HG03108 (cell line): Measurements from ENCODE around the gene CELF4.

Source experiments
- ATAC-seq: cut with Tn5 transposase; IDR thresholded peaks from one replicate; pipeline ENCODE4 v1.9.1; 2021; ENCODE audit warnings: moderate library complexity; ENCODE audit not compliant: unreplicated experiment

The CELF4 gene

DNA sequence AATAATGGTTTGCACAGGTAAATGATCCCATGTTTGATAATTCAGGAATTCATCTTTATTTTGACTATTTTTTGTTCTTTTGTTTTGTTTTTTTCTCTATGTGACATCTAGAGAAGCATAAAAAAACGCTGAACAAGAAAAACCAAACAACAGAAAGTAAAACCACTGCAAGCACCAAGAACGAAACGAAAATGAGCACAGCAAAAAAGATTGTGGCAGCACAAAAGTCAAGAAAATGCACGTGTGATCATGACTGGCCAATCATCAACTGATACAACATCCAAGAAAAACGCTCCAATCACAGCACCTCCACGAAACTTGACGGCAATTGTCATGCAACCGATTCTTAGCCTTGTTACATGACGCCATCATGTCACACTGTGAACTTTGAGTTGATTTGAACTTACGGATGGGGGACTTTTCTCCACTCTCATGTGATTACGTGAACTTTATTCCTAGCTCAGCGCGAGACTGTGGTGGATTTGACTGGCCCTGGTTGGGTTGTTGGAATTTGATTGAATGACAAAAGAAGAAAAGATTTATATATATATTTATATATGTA, 318.7 kb downstream of the CELF4 start:
- no peak for ATAC-seq

DNA sequence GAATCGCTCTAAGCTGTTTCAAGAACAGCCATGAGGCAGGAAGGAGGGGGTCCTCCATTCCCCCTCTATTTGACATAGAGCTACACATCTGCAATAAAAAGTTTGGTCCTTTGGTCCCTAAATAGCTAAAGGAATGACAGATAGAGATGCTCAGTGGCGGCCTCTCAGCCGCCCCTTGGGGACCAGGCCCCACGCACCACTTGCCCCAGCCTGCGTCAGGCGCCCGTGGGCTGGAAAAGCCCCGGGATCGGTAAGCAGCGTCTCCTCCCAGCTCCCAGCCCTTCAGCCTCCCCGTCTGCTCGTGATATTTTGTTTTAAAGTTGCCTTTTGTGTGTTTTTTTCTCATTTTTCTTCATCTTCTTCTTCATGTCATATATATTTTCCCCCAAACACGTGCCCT, 321.0 kb downstream of the CELF4 start:
- no peak for ATAC-seq

DNA sequence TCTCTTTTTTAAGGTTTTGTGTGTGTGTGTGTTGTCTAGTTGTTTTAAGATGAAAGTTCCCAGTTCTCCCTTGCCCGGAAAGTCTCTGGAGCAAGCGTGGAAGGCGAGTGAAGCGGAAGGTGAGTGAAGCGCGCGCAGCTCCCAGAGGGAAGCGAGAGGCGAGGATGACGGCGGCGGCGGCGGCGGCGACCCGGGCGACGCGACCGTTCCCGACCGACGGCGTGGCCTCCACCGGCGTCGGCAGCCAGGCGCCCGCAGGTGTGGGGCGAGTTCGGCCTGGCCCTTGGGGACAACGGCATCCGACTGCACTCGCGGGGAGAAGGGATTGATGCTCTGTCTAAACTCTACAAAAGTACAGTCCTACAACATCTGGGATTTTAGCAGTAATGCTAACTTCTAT, 321.9 kb downstream of the CELF4 start:
- ATAC-seq = no peak

DNA sequence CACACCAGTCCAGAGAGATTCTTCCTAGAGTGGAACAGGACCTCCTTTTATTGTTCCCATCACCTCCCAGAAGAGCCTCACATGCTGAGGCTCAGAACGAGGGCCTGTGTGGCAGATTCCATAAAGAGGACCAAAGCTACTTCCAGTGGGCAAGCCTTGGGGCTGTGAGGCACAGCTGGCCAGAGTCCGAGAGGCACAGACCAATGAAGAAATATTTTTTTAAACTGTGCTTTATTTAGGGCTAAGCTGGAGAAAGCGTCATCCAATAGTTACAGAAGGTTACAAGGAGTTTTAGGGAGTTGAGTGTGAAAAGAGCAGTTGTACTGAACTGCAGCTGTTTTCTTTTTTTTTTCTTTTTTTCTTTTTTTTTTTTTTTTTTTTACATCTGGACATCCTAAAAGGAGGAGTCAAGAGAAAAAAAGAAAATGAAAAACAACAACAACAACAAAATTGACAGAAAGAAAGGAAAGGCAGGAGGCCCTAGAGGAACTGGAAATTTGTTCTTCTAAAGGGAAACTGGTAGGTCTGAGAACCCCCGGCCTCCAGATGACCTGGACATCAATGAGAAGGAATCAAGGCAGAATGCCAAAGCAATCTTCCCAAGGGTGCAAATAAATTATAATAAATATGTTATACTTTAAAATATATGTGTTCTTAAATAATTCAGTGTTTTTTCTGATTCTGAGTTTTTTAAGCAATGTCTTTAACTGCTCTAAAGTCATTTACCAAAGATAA, 322.6 kb downstream of the CELF4 start:
- ATAC-seq = no peak

DNA sequence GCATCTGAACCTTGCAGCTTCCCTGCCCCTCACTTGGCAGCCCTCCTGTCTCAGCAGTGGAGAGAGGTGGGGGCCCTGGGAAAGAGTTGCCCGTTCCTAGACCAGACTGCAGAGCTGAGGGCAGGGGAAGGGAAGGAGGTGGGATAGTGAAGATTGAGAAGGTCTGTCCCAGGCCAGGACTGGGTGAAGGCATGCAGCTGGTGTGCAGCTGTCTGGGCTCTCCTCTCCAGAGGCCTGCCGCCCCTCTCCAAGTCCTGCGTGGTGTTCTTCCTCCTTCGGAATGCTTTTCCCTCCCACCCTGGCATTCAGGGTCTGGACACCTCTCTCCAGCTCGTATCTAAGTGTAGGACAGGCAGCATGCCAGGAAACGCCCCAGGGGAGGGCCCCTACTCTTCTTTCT, 323.5 kb downstream of the CELF4 start:
- no peak for ATAC-seq

DNA sequence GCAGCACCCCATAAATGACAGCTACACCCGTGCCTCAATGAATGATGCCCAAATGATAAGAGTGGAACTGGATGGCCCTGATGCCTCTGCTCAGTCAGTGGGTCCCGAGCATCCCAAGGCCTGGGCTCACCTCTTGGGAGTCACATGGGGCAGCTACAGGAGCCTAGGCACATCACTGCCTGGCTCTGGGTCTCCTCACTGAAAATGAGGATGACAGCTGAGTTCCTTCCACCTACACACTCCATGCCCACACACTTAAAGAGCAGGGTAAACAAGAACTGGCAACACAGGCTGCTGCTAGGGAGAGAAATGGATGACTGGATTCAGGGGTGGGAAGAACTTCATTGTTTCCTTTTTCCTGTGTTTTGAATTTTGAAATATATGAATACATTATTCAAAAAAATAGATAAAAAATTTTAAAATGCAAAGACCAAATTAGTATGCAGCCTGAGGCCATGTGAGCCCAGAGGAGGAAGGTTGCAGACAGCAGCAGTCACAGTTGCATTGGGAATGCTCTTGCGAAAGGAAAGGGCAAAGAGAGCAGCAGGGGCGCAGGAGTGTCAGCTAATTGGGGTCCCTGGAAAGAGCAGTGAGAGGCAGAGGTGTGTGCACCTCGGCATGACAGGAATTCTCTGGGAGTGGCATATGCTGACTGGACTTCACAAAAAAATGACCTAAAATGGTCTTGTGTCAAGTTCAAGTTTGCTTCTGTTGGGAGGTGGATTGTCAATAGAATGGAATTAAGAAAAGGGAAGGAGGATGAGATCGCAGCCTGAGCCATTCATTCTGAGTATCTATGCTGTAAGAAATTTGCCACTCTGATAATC, 327.1 kb downstream of the CELF4 start:
- ATAC-seq = no peak

DNA sequence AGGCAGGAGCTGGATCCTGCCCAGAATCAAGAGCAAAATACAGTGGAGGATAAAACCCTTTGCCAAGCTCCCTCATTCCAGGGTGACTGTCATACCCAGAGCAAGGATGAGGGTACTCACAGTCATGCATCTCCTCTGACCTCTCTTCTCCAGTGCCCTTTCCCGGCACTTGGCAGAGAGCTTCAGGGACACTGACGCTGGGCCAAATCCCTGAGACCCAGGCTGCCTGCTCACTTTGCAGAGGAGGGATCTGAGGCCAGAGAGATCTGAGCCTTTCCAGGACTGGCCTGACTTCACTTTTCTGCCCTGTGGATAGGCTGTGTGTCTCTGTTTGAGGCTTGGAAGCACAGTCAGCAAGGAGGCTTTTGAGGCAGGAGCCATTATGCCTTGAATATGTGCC, 330.0 kb downstream of the CELF4 start:
- ATAC-seq = no peak

DNA sequence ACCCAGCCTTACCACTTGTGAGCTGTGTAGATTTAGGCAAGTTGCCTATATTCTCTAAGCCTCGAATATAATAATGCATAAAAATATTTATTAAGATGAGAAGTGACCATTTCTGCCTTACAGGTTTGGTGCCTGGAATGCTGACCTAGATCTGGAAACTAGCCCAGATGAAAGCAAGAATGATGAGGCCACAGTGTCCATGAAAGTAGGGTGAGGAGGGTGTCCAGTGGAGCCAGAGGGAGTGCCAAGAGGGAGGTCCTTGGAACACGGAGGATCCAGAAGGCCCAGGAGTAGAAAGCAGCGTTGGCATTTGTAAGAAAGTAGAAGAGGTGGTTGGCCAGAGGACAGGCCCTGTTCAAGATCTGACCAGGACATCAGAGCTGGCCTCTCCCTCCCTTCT, 334.3 kb downstream of the CELF4 start:
- no peak for ATAC-seq

DNA sequence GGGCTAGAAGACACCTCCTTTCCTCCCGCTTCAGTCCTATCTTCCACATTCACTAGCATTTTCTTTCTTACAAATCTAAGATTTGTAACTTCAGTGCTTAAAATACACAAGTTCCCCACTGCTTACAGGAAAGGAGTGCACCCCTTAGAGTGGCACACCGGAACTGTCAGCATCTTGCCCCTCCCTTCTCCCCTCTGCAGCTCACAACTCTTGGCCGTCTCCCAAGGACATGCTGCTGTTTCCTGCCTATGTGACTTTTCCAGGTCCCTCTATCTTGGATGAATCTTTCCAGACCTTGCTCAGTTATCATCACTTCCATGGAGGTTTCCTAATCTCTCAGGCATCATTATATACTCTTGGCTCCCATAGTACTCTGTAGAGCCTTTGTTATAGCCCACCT, 334.8 kb downstream of the CELF4 start:
- ATAC-seq = no peak

DNA sequence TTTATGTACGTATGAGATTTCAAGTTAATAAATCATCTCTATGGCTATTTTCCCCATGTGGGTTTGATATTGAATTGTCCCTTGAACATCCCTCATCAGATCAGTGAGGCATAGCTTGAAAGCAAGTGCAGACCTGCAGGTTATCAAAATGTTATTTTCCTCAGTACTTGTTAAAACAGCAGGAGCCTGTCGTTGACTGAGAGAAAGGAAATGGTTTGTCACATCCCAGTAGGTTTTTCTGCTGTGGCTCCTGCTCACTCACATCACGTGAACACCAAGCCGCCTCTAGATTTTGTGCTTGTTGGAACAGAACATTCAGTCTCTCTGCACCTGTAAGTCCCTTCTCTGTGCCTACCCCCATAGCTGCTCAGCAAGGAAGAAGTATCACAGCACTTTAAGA, 340.3 kb downstream of the CELF4 start:
- no peak for ATAC-seq

DNA sequence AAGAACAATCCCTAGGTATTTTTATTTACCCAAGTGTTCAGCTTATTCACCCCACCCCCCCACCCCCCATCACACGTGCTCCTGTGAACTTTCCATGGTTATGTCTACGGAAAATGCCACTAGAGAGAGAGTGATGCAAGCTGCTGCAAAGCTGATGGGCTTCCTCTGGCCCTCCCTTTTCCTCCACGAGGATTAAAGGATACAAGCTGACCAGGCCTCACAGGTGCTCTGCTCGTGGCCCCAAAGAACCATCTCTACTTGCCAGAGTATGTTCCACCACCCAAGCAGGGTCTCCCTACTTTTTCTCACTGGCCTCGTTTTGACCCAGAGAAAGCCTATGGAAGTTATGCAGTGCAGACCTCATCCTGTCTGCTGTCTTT, 342.6 kb downstream of the CELF4 start:
- ATAC-seq = no peak

DNA sequence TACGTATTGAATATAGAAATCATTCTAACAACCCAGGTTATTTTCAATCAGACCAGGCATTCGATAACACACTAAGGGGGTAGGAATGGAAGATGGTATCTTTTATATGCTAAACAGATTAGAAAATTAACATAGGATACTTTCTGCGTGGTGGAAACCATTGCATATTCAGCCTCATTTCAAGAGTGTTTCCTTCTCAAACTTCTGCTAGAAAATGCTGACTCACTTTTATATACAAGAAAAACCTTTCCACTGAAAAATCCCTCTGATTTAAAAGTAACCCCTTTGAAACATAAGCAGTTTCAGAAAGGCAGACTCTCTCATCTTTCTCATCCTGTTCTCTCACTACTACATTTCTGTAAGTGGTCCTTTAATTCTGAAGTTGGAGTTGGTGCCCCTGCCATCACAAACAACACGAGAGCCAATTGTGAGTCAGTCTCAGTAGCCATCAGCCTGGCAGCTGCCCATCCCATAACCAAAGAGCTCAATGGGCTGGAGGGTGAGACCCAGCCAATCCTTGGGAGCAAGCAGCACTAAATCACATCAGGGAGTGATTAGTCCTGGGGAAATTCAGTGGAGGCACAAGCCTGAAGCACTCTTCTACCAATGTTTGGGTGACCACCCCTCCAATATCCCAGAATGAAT, 343.1 kb downstream of the CELF4 start:
- ATAC-seq = no peak

DNA sequence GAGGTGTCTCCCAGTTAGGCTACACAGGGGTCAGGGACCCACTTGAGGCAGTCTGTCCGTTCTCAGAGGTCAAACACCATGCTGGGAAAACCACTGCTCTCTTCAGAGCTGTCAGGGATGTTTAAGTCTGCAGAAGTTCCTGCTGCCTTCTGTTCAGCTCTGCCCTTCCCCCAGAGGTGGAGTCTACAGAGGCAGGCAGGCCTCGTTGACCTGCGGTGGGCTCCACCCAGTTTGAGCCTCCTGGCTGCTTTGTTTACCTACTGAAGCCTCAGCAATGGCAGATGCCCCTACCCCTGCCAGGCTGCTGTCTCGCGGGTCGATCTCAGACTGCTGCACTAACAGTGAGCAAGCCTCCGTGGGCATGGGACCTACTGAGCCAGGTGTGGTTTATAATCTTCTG, 346.3 kb downstream of the CELF4 start:
- ATAC-seq = no peak

DNA sequence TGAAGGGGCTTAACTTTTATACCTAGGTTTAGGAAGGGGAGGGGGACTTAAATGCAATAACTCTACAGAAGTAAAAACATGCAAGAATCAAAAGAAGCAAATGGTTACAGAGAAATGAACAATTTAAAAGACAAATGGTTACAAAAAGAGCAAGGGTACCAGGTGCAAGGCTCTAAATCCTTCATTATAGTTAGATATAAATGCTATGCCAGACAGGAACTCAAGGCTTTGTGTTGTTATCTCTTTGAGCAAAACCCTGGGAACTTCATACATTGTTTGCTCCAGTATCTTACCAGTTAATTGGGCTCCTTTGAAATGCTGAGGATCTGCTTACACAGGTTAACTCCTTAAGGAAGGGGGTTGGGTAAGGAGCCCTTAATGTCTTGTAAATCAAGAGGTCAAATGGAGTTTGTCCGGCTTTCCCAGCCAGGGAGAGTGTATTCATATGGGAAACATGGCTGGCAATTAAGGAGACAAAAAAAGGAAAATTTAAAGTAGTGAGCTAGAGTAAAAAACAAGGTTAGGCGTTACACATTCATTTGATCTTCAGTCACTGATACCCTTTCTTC, 347.5 kb downstream of the CELF4 start:
- ATAC-seq = no peak

DNA sequence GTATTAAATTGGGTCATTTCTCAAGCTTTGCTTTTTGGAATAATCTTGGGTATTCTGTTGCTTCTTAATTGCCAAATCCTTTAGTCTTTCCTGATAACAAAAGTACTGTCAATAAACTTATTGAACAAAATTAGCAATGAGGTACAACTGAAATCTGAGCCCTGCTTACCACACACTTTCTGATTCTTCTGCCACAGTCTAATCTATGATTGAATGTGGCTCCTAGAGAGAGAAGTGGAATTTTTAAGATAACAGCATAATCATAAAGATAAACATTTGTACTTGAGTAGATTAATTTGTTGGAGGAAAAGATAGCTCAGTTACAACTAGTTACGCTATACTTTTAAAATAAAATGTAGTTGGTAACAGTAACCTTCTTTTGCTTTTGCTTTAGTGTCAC, 354.8 kb downstream of the CELF4 start:
- no peak for ATAC-seq

DNA sequence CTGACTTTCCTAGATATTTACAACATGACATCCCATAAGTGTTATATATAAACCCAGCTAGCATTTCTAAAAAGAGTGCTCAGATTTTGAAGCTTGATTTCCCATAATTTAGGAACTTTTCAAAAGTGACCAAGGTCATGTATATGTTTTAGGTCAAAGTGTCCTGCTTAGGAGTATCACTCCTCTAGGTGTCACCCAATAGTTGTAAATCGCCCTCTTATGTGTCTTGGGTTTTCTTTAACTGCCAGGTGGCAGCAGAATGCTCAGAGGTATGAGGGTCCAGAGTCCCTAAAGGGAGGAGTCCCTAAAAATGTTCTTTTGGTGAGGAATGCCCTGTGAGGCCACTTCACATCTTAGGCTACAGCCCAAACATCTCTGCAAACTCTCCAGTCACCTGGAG, 358.3 kb downstream of the CELF4 start:
- no peak for ATAC-seq

DNA sequence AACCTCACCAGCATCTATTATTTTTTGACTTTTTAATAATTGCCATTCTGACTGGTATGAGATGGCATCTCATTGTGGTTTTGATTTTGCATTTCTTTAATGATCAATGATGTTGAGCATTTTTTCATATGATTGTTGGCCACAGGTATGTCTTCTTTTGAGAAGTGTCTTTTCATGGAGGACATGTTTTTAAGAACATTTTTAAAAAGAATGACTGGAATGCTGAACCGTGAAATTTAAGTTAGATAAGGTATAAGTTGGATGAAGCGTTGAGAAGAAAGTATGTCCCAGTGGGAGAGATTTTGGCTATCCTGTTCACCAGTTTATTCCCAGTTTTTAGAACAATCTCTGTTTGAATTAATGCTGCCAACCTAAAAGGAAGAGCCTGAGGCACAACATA, 365.9 kb downstream of the CELF4 start:
- no peak for ATAC-seq
